Fibroblast of villous mesenchyme (primary cell): ENCODE measurements around the gene ARL9. TPM values are rescaled to one million over a fixed set of nuclear protein-coding genes. Genes with fewer than 3 reads are reported as not detected.
A peak's percentile ranks its signal among the peaks of the same experiment; 100 is the strongest.

ENCODE experiments used
- DNase-seq: peaks from one replicate; pipeline ENCODE4 v3.0.0-alpha.2; 2010; ENCODE audit warnings: low read depth
- H3K4me3 ChIP-seq: 2 replicates; pipeline ENCODE4 v1.5.1; 2011; ENCODE audit warnings: low read depth, mild to moderate bottlenecking, low read length
- total RNA-seq: library from RNA; depleted of rRNA; stranded (reverse); fragments of >200 nt; gene quantifications from 2 replicates; pipeline ENCODE4 v1.2.3, GENCODE V29; 2012
- TF ChIP-seq, protein P1 (sequence below): IDR thresholded peaks from 2 replicates; pipeline ENCODE4 v1.5.1; 2012; ENCODE audit warnings: low read depth, mild to moderate bottlenecking, low read length; ENCODE audit not compliant: insufficient read depth

Gene ARL9
- total RNA-seq, 1 donor: 0.43 TPM

DNA sequence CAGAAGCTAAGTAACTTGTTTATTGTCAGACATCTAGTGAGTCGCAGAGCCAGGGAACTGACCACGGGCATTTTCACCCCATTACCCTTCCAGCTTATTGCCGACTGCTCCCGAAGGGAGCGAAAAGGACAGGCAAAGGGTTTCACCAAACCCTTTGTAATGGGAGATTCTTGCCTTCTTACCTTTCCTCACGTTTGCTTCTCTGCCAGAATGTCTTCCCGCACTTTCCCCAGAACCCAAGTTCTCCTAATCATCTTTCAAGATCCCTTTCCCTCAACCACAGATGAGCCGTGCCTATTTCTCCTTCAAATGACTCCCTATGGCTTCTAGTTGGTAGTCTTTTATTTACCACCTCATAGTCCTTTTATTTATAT, 38.7 kb upstream of the ARL9 start:
- peak overlapping the region; percentile 94 for H3K4me3 ChIP-seq
- TF ChIP-seq, protein P1, sequence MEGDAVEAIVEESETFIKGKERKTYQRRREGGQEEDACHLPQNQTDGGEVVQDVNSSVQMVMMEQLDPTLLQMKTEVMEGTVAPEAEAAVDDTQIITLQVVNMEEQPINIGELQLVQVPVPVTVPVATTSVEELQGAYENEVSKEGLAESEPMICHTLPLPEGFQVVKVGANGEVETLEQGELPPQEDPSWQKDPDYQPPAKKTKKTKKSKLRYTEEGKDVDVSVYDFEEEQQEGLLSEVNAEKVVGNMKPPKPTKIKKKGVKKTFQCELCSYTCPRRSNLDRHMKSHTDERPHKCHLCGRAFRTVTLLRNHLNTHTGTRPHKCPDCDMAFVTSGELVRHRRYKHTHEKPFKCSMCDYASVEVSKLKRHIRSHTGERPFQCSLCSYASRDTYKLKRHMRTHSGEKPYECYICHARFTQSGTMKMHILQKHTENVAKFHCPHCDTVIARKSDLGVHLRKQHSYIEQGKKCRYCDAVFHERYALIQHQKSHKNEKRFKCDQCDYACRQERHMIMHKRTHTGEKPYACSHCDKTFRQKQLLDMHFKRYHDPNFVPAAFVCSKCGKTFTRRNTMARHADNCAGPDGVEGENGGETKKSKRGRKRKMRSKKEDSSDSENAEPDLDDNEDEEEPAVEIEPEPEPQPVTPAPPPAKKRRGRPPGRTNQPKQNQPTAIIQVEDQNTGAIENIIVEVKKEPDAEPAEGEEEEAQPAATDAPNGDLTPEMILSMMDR: no peak
- no peak for DNase-seq

DNA sequence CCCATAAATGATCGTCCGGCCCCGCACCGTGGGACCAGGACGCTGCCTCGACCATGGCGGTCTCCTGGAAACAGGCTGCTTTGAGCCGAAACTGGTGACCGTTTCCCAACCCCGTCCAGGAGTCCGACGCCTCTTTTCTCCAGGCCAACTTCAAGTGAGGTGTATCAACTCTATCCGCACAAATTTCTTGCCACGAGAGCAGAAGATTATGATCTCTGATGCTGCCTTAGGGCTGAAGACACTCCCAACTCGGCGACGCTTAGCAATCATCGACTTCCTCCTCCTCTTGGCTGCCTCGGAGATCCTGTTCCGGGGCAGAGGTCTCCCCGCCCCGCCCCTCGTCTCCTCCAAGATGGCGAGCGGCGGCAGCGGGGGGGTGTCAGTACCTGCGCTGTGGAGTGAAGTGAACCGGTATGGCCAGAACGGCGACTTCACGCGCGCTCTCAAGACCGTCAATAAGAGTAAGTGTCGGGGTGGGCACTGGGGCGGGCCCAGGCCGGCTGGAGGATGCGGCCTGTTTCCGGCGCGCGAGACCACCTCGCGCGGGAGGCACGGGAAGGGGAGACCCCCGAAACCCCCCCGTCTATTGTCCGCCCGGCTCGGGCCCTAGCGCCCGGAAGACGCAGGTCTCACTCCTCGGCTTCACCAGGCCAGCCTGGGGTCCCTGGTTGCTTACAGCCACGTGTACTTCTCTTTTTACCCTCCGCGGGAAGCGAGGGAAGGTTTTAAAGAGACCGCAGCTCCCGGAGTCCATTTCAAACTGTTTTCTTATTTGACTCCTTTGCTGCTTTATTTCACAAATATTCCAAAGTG, 38.1 kb upstream of the ARL9 start, which contains the start of gene SRP72:
SRP72 (plus strand) TSS at position 334 of the 813 bp plus-strand sequence; CDS start at position 353, 19 bp downstream.
- TF ChIP-seq, protein P1: no peak
- peak; percentile 94 for DNase-seq
- peak within 1 kb of the TSS; percentile 94 for H3K4me3 ChIP-seq

DNA sequence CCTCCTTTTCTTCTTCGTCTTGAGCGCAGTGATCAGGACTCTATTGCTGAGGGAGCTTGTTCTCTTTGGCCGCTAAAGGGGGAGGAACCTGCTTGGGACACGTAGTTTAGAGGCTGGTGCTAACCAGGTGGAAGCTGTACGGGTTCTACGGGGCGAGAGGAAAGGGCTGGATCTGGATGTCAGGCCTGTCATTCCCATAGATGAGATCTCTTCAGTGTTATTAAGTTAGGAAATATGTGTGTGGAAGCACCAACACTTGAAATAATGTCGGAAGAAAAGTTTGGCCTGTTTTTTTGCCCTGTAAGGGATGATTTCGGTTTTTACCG, 37.5 kb upstream of the ARL9 start:
- TF ChIP-seq, protein P1: no peak
- DNase-seq: peak; percentile 49
- peak overlapping the region; percentile 94 for H3K4me3 ChIP-seq

DNA sequence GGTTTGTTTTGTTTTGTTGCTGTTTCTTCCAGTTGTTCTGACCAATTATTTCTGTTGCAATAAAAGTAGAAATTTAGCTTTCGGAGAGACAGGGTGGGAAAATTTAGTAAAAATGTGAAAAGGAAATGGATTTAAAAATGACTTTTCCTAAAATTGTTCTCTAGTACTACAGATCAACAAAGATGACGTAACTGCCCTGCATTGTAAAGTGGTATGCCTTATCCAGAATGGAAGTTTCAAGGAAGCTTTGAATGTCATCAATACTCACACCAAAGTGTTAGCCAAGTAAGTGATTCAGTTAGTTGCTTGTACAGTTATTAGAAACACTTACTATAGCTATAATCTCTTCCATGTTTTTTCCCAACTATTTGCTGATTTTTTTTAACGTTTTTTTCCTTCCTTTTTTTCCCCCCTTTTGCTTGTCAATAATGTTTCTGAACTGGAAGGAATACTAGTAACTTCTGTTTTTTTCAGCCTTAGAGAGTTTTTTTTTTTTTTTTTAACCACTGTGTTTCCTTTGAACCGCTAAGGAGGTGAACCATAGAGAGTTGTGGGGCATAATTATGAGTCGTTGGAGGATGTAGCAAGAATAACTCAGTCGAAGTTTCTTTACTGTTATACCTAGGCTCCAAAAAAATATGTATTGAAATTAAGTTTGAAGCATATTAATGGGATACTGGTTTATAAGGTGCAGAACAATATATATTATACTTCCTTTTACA, 35.9 kb upstream of the ARL9 start:
- TF ChIP-seq, protein P1: no peak
- no peak overlapping the region for H3K4me3 ChIP-seq
- DNase-seq: peak; percentile 8

DNA sequence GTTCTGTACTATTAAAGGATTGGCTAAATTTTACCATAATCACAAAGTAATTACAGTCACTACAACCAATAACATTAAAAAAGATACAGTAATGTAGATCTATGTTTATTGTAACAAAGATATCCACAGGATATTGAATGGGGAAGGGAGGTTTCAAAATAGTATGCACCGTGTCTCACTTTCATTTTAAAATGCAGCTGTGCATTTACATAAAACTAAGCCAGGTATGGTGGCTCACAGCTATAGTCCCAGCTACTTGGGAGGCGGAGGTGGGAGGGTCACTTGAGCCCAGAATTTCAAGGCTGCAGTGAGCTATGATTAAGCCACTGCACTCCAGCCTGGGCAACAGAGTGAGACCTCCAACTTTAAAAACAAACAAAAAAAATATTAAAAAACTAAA, 29.7 kb upstream of the ARL9 start:
- DNase-seq: no peak
- no peak overlapping the region for H3K4me3 ChIP-seq
- TF ChIP-seq, protein P1: no peak

DNA sequence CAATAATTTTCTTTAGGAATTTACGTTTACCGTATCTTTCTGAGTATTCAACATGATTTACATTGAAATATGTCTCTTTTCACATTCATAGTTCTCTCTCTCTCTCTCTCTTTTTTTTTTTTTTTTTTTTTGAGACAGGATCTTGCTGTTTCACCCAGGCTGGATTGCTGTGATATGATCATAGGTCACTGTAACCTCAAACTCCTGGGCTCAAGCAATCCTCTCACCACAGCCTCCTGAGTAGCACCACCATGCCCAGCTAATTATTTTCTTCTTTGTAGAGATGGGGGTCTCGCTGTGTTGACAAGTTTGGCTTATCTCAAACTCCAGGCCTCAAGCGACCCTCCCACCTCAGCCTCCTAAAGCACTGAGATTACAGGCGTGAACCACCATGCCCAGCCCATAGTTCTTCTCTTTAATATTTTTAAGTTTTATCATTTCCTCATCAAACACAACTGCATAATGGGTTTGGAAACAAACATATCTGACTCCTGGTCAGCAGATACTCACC, 28.3 kb upstream of the ARL9 start:
- TF ChIP-seq, protein P1: no peak
- no peak overlapping the region for H3K4me3 ChIP-seq
- no peak for DNase-seq
